Measurements from ENCODE around the gene LAX1. TPM values are rescaled to one million over a fixed set of nuclear protein-coding genes. Genes with fewer than 3 reads are reported as not detected.
A peak's percentile ranks its signal among the peaks of the same experiment; 100 is the strongest.

Gene LAX1
- total RNA-seq, 6 experiments from 2014 or later, result not detected

GRCh38 chr1:203763505-203763904 lies 1.5 kb upstream of the LAX1 start:
- H3K27ac Mint-ChIP-seq, result no peak overlapping the region
- H3K4me1 Mint-ChIP-seq (ENCODE audit: low read depth), result peaks cover 5% of the 10 kb centered on the region
- TF ChIP-seq, protein P1, sequence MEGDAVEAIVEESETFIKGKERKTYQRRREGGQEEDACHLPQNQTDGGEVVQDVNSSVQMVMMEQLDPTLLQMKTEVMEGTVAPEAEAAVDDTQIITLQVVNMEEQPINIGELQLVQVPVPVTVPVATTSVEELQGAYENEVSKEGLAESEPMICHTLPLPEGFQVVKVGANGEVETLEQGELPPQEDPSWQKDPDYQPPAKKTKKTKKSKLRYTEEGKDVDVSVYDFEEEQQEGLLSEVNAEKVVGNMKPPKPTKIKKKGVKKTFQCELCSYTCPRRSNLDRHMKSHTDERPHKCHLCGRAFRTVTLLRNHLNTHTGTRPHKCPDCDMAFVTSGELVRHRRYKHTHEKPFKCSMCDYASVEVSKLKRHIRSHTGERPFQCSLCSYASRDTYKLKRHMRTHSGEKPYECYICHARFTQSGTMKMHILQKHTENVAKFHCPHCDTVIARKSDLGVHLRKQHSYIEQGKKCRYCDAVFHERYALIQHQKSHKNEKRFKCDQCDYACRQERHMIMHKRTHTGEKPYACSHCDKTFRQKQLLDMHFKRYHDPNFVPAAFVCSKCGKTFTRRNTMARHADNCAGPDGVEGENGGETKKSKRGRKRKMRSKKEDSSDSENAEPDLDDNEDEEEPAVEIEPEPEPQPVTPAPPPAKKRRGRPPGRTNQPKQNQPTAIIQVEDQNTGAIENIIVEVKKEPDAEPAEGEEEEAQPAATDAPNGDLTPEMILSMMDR (IDR thresholded peaks at IDR 0.05), result no peak
- H3K36me3 Mint-ChIP-seq (ENCODE audit: low read depth), result no peaks in the 10 kb centered on the region
- no peak overlapping the region for H3K4me3 Mint-ChIP-seq
- H3K9me3 Mint-ChIP-seq, result no peaks in the 10 kb centered on the region
- H3K27me3 Mint-ChIP-seq (ENCODE audit: insufficient read depth), result peaks cover 4% of the 10 kb centered on the region
- no peak for DNase-seq

DNA sequence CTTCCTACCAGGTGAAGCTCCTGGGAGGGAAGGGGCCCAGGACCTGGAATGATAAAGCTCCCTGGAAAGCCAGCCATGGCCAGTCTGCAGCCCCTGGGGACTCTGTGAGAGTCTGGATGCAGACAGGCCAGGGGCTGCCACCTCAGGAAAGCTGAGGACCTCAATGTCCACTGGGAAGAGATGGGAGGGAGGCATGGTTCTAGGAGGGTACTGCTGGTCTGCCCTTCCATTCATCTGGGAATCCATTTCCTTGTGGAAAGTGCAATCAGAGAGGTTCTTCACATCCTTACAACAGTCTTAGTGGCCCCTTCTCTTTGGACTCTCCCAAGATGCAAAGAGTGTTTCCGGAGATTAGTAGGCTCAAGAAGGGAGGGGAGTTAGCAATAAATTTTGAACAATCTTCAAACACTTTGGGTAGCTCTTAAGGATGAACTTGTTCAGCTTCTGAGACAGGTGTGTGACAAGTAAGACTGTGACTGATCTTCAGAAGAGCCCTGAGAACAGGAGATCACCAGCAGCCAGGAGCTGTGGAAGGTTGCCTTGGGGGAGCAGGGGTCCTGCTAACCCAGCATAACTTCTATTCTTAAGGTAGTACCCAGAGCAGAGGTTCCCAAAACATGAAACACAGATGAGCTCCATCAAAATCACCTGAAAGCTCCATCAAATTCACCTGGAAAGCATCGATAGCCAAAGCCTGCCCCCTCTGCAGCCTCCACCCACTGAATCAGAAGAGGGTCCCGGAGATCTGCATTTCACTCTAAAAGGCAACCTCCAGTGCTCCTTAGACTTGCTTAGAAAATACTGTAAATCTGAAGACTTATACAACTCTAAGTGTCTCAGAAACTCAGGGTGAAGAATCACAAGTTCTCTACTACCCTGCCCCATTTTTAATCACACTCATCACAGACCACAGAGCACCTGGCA lies 616 bp upstream of the LAX1 start:
- DNase-seq, result no peak
- Mint-ChIP-seq H3K4me3 (no peak overlapping the region), H3K36me3 (ENCODE audit: low read depth) (no peaks in the 10 kb centered on the region), H3K27ac (no peak overlapping the region), H3K27me3 (ENCODE audit: insufficient read depth) (peaks cover 4% of the 10 kb centered on the region), H3K9me3 (no peaks in the 10 kb centered on the region), H3K4me1 (ENCODE audit: low read depth) (peaks cover 12% of the 10 kb centered on the region)
- TF ChIP-seq, protein P1 (IDR thresholded peaks at IDR 0.05), result no peak

DNA sequence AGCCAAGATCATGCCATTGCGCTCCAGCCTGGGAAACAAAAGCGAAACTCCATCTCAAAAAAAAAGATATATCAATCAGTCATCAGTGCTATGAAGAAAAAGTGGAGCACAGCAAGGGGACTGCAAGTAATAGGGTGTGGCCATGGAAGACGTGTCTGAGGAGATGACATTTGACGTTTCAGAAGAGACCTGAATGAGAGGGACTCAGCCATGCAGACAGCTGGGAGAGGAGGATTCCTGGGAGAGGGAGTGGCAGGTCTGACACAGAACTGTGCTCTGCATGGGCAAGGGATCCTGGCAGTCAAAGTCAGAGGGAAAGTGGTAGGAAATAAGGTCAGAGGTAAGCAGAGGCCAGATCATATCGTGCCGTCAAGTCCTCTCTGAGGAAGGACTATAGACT lies 3.3 kb downstream of the LAX1 start:
- Mint-ChIP-seq H3K36me3 (ENCODE audit: low read depth) (no peaks in the 10 kb centered on the region), H3K4me3 (no peak overlapping the region), H3K9me3 (no peaks in the 10 kb centered on the region), H3K27ac (no peak overlapping the region), H3K4me1 (ENCODE audit: low read depth) (peaks cover 16% of the 10 kb centered on the region), H3K27me3 (ENCODE audit: insufficient read depth) (peaks cover 20% of the 10 kb centered on the region)
- DNase-seq, result no peak
- TF ChIP-seq, protein P1 (IDR thresholded peaks at IDR 0.05), result no peak

DNA sequence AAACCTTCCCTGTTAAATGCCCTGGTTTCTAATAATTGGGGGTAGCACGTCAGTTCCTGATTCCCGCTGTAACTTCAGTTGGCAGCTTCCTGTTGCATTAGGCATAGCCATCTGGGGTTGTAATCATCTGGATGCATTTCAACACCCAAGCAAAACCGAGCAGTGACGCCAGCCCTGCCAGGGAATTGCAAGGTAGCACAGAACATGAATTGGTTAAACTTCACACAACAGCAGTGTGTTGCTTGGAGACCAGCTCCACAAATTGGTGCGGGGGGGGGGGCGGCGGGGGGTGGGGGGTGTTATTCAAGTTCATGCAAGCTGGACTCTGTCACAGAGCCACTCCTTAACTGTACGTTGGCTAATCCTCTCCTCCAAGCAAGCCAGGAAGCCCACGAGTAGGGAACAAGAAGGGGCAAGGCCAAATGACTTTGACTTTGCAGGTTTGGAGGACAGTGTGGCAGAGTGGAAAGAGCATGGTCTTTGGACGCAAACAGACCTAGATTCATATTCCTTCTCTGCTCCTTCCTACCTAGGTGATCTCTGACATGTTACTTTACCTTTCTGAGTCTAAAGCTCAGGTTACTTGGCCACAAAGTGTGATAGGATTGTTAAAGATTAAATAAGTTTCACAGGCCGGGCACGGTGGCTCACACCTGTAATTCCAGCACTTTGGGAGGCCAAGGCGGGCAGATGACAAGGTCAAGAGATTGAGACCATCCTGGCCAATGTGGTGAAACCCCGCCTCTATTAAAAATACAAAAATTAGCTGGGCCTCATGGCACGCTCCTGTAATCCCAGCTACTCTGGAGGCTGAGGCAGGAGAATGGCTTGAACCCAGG lies 4.7 kb downstream of the LAX1 start:
- no peaks in the 10 kb centered on the region for H3K9me3 Mint-ChIP-seq
- H3K4me3 Mint-ChIP-seq, result 0 out of 2 replicates have a peak overlapping the region, but pooled peaks have one; percentile 23
- peak overlapping the region; percentile 21; the same call in 1 of the 2 replicates for H3K27ac Mint-ChIP-seq
- peaks cover 16% of the 10 kb centered on the region for H3K27me3 Mint-ChIP-seq (ENCODE audit: insufficient read depth)
- H3K4me1 Mint-ChIP-seq (ENCODE audit: low read depth), result peaks cover 16% of the 10 kb centered on the region
- TF ChIP-seq, protein P1 (IDR thresholded peaks at IDR 0.05), result no peak
- H3K36me3 Mint-ChIP-seq (ENCODE audit: low read depth), result no peaks in the 10 kb centered on the region
- peak; percentile 76 for DNase-seq

- Mint-ChIP-seq H3K27ac (no peak overlapping the region), H3K27me3 (ENCODE audit: insufficient read depth) (peaks cover 18% of the 10 kb centered on the region), H3K36me3 (ENCODE audit: low read depth) (no peaks in the 10 kb centered on the region), H3K4me3 (no peak overlapping the region), H3K9me3 (no peaks in the 10 kb centered on the region), H3K4me1 (ENCODE audit: low read depth) (peaks cover 16% of the 10 kb centered on the region)
- DNase-seq, result no peak
- TF ChIP-seq, protein P1 (IDR thresholded peaks at IDR 0.05), result no peak
Measured at GRCh38 chr1:203771901-203772301, 6.9 kb downstream of the LAX1 start.

Measured in HFFc6 (cell line).